ENCODE data around the gene RSBN1L. TPM values are rescaled to one million over a fixed set of nuclear protein-coding genes. Genes with fewer than 3 reads are reported as not detected.

Gene RSBN1L
- total RNA-seq, 1 experiment from 2014 or later, result 16.7 TPM

- BruUV-seq (replicated peaks), result no TSS peak
- Mint-ChIP-seq H3K36me3 (ENCODE audit: insufficient read depth, unreplicated experiment) (no peaks in the 10 kb centered on the region), H3K4me3 (ENCODE audit: low read depth, unreplicated experiment) (no peak overlapping the region), H3K27ac (ENCODE audit: unreplicated experiment) (no peak overlapping the region), H3K4me1 (ENCODE audit: low read depth, unreplicated experiment) (peaks cover 21% of the 10 kb centered on the region), H3K9me3 (ENCODE audit: low read depth, unreplicated experiment) (no peaks in the 10 kb centered on the region), H3K27me3 (ENCODE audit: unreplicated experiment) (no peaks in the 10 kb centered on the region)
- intact Hi-C loops (cut with micrococcal nuclease; ENCODE audit: unreplicated experiment), result no loop called here
- no peak for DNase-seq
- no peak for TF ChIP-seq CTCF (IDR thresholded peaks at IDR 0.05; ENCODE audit: unreplicated experiment)
- CTCF ChIA-PET, result no interaction called here
Measured at GRCh38 chr7:77770316-77770715, 74.1 kb downstream of the RSBN1L start.

GRCh38 chr7:77771901-77772300 lies 75.6 kb downstream of the RSBN1L start:
- Mint-ChIP-seq H3K9me3 (ENCODE audit: low read depth, unreplicated experiment) (no peaks in the 10 kb centered on the region), H3K4me3 (ENCODE audit: low read depth, unreplicated experiment) (no peak overlapping the region), H3K27me3 (ENCODE audit: unreplicated experiment) (no peaks in the 10 kb centered on the region), H3K4me1 (ENCODE audit: low read depth, unreplicated experiment) (peaks cover 7% of the 10 kb centered on the region), H3K27ac (ENCODE audit: unreplicated experiment) (no peak overlapping the region), H3K36me3 (ENCODE audit: insufficient read depth, unreplicated experiment) (no peaks in the 10 kb centered on the region)
- intact Hi-C loops (cut with micrococcal nuclease; ENCODE audit: unreplicated experiment), result no loop called here
- CTCF ChIA-PET, result interaction anchor here (0.6 kb wide), 1 partner anchor 26 kb away, joined by 3 read pairs; the partner anchor contains the start of genes PHTF2 and TMEM60
- no TSS peak for BruUV-seq (replicated peaks)
- no peak for TF ChIP-seq CTCF (IDR thresholded peaks at IDR 0.05; ENCODE audit: unreplicated experiment)
- no peak for DNase-seq

GRCh38 chr7:77778535-77778934 lies 82.3 kb downstream of the RSBN1L start:
- no peak for DNase-seq
- no peak overlapping the region for H3K27ac Mint-ChIP-seq (ENCODE audit: unreplicated experiment)
- no peaks in the 10 kb centered on the region for H3K4me1 Mint-ChIP-seq (ENCODE audit: low read depth, unreplicated experiment)
- TF ChIP-seq CTCF (IDR thresholded peaks at IDR 0.05; ENCODE audit: unreplicated experiment), result no peak
- BruUV-seq (replicated peaks), result no TSS peak
- no peaks in the 10 kb centered on the region for H3K36me3 Mint-ChIP-seq (ENCODE audit: insufficient read depth, unreplicated experiment)
- H3K27me3 Mint-ChIP-seq (ENCODE audit: unreplicated experiment), result no peaks in the 10 kb centered on the region
- H3K9me3 Mint-ChIP-seq (ENCODE audit: low read depth, unreplicated experiment), result no peaks in the 10 kb centered on the region
- CTCF ChIA-PET, result no interaction called here
- intact Hi-C loops (cut with micrococcal nuclease; ENCODE audit: unreplicated experiment), result no loop called here
- H3K4me3 Mint-ChIP-seq (ENCODE audit: low read depth, unreplicated experiment), result no peak overlapping the region

- Mint-ChIP-seq H3K27me3 (ENCODE audit: unreplicated experiment) (no peaks in the 10 kb centered on the region), H3K27ac (ENCODE audit: unreplicated experiment) (no peak overlapping the region), H3K9me3 (ENCODE audit: low read depth, unreplicated experiment) (no peaks in the 10 kb centered on the region), H3K36me3 (ENCODE audit: insufficient read depth, unreplicated experiment) (no peaks in the 10 kb centered on the region), H3K4me1 (ENCODE audit: low read depth, unreplicated experiment) (no peaks in the 10 kb centered on the region), H3K4me3 (ENCODE audit: low read depth, unreplicated experiment) (no peak overlapping the region)
- CTCF ChIA-PET, result no interaction called here
- intact Hi-C loops (cut with micrococcal nuclease; ENCODE audit: unreplicated experiment), result no loop called here
- no peak for DNase-seq
- TF ChIP-seq CTCF (IDR thresholded peaks at IDR 0.05; ENCODE audit: unreplicated experiment), result no peak
- BruUV-seq (replicated peaks), result no TSS peak
Measured at GRCh38 chr7:77782383-77782782, 86.1 kb downstream of the RSBN1L start.

All from Calu3 (cell line).